ENCODE data around the gene AFF3.

GRCh38 chr2:100104718-100105677 is 37.4 kb downstream of the AFF3 start:
- TF ChIP-seq BHLHE40 (IDR thresholded peaks at IDR 0.05; ENCODE audit: borderline replicate concordance) (no peak), FOXM1 (IDR thresholded peaks at IDR 0.05; ENCODE audit: borderline replicate concordance) (no peak)

All from HEK293T (cell line).